ENCODE data around the gene KBTBD12.

Gene KBTBD12

DNA sequence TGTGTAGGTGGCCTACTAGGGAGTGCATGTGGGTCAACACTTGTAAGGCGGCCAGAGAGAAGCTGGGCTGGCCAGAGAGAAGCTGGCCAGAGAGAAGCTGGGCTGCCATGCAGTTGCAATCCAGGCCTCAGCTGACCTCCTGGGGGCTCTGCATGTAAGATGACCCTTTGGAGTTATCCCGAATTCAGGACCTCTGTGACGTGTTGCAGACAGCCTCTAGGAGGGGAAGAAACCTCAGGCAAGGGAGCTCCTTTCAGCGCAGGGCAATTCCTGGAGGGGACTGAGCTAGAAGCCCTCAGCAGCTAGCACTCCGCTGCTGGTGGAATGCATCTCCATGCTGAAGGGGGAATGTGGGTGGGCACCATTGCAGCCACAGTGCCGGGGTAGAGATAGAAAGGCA is 15.8 kb upstream of the KBTBD12 start:
- Histone ChIP-seq H2AFZ (ENCODE audit: low read depth) (no peak overlapping the region; the same call in 1 of the 2 replicates), H3K79me2 (ENCODE audit: insufficient read depth, low read depth) (no peaks in the 10 kb centered on the region), H4K20me1 (ENCODE audit: insufficient read depth) (no peaks in the 10 kb centered on the region), H3K4me1 (ENCODE audit: low read depth, poor library complexity, severe bottlenecking) (peaks cover 16% of the 10 kb centered on the region), H3K9ac (no peak overlapping the region), H3K4me2 (peak overlapping the region; percentile 40; the same call in 1 of the 2 replicates), H3K27ac (no peak overlapping the region; the same call in 1 of the 2 replicates), H3K36me3 (ENCODE audit: insufficient read depth) (no peaks in the 10 kb centered on the region), H3K27me3 (ENCODE audit: insufficient read depth, low read depth) (no peaks in the 10 kb centered on the region), H3K4me3 (IDR thresholded peaks at IDR 0.05; ENCODE audit: insufficient read depth, low read depth, low read length) (no peak overlapping the region)
- TF ChIP-seq, protein P1, sequence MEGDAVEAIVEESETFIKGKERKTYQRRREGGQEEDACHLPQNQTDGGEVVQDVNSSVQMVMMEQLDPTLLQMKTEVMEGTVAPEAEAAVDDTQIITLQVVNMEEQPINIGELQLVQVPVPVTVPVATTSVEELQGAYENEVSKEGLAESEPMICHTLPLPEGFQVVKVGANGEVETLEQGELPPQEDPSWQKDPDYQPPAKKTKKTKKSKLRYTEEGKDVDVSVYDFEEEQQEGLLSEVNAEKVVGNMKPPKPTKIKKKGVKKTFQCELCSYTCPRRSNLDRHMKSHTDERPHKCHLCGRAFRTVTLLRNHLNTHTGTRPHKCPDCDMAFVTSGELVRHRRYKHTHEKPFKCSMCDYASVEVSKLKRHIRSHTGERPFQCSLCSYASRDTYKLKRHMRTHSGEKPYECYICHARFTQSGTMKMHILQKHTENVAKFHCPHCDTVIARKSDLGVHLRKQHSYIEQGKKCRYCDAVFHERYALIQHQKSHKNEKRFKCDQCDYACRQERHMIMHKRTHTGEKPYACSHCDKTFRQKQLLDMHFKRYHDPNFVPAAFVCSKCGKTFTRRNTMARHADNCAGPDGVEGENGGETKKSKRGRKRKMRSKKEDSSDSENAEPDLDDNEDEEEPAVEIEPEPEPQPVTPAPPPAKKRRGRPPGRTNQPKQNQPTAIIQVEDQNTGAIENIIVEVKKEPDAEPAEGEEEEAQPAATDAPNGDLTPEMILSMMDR (conservative IDR thresholded peaks at IDR 0.05; ENCODE audit: low read depth, low read length) = no peak

DNA sequence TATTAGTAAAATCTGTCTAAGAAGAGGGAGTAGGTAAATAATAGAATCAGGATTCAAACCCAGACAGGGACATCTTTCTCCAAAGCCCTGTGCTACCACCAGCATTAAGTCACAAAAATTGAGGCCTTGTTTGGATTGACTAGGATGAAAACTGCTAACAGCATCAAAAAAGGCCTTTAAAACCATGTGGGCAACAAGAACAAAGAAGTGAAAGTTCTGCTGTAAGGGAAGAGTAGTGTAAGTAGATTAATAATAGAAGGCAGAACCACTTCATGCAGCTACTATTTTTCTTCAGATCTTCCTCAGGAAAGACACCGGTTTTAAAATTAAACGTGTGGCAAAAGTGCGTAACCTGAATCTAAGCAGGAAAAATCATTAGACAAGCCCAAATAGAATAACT is 15.3 kb upstream of the KBTBD12 start:
- Histone ChIP-seq H4K20me1 (ENCODE audit: insufficient read depth) (no peaks in the 10 kb centered on the region), H3K27ac (no peak overlapping the region; the same call in 1 of the 2 replicates), H3K27me3 (ENCODE audit: insufficient read depth, low read depth) (no peaks in the 10 kb centered on the region), H3K4me1 (ENCODE audit: low read depth, poor library complexity, severe bottlenecking) (peaks cover 16% of the 10 kb centered on the region), H3K9ac (no peak overlapping the region), H3K36me3 (ENCODE audit: insufficient read depth) (no peaks in the 10 kb centered on the region), H3K4me2 (peak overlapping the region; percentile 40; the same call in 1 of the 2 replicates), H3K4me3 (IDR thresholded peaks at IDR 0.05; ENCODE audit: insufficient read depth, low read depth, low read length) (no peak overlapping the region), H3K79me2 (ENCODE audit: insufficient read depth, low read depth) (no peaks in the 10 kb centered on the region), H2AFZ (ENCODE audit: low read depth) (no peak overlapping the region; the same call in 1 of the 2 replicates)
- TF ChIP-seq, protein P1 (conservative IDR thresholded peaks at IDR 0.05; ENCODE audit: low read depth, low read length) = no peak

DNA sequence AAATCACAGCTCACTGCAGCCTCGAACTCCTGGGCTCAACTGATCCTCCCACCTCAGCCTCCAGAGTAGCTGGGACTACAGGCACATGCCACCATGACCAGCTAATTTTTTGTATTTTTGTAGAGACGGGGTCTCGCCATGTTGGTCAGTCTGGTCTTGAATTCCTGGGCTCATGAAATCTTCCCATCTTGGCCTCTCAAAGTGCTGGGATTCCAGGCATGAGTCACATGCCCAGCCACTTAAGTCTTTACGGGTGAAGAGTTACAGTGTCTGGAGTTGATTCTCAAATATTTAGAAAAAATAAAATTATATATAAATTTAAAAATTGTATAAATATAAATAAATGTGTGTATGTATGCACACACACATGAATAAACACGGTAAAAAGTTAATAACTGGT is 14.5 kb upstream of the KBTBD12 start:
- Histone ChIP-seq H3K4me3 (IDR thresholded peaks at IDR 0.05; ENCODE audit: insufficient read depth, low read depth, low read length) (no peak overlapping the region), H2AFZ (ENCODE audit: low read depth) (no peak overlapping the region), H3K9ac (no peak overlapping the region), H3K27ac (no peak overlapping the region), H3K27me3 (ENCODE audit: insufficient read depth, low read depth) (no peaks in the 10 kb centered on the region), H3K79me2 (ENCODE audit: insufficient read depth, low read depth) (no peaks in the 10 kb centered on the region), H4K20me1 (ENCODE audit: insufficient read depth) (no peaks in the 10 kb centered on the region), H3K4me1 (ENCODE audit: low read depth, poor library complexity, severe bottlenecking) (peaks cover 16% of the 10 kb centered on the region), H3K4me2 (no peak overlapping the region), H3K36me3 (ENCODE audit: insufficient read depth) (no peaks in the 10 kb centered on the region)
- TF ChIP-seq, protein P1 (conservative IDR thresholded peaks at IDR 0.05; ENCODE audit: low read depth, low read length) = no peak

DNA sequence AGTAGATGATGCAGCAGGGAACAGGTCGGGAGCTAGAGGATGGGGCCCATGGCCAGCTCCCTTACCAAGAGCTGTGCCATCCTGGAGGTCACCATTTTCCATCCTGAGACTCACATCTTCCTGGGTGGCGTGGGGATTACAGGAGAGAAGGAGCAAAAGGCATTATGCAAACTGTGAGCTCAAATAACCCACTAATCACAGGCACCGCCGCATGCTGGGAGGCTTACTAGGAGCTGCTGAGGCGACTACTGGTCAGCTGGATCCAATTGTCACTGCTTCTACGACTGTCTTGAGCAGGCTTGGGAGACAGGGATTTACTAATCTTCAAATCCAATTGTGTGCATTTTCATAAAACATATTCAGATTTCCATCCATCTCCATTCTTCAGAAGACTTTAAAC is 12.5 kb upstream of the KBTBD12 start:
- H3K4me2 ChIP-seq = no peak overlapping the region
- H3K27me3 ChIP-seq (ENCODE audit: insufficient read depth, low read depth) = no peaks in the 10 kb centered on the region
- H3K79me2 ChIP-seq (ENCODE audit: insufficient read depth, low read depth) = no peaks in the 10 kb centered on the region
- H3K4me3 ChIP-seq (IDR thresholded peaks at IDR 0.05; ENCODE audit: insufficient read depth, low read depth, low read length) = no peak overlapping the region
- peaks cover 16% of the 10 kb centered on the region for H3K4me1 ChIP-seq (ENCODE audit: low read depth, poor library complexity, severe bottlenecking)
- no peaks in the 10 kb centered on the region for H3K36me3 ChIP-seq (ENCODE audit: insufficient read depth)
- TF ChIP-seq, protein P1 (conservative IDR thresholded peaks at IDR 0.05; ENCODE audit: low read depth, low read length) = no peak
- H4K20me1 ChIP-seq (ENCODE audit: insufficient read depth) = no peaks in the 10 kb centered on the region
- H3K9ac ChIP-seq = no peak overlapping the region
- H3K27ac ChIP-seq = no peak overlapping the region
- H2AFZ ChIP-seq (ENCODE audit: low read depth) = no peak overlapping the region
